Measurements from ENCODE around the gene ATL3. TPM values are rescaled to one million over a fixed set of nuclear protein-coding genes. Genes with fewer than 3 reads are reported as not detected.

Gene ATL3
- total RNA-seq, 4 donors from 2014 or later, result 81.4 to 102 (median 92.9) TPM

DNA sequence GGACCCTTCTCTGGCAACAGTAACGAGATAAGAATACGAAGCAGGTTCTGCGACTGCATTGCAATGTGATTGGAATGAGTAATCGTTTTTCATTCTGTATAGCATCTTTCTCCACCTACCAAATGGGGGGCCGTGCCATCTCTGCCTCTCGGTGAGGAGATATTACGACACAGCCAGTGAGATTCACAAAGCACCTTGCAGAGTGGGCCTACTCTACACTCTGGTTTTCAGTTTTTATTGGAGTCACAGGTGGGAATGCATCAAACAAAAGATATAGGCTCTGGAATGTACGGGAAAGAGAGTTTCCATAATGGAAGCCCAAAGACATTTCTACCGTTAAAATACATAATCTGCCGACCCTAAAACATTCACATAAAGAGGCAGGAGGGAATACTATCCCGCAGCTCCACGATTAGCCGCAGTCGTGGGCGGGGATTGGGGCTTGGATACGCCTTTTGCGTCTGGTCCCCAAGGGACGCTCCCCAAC, 9.7 kb upstream of the ATL3 start:
- DNase-seq (ENCODE audit: low spot score in 2 of 2), result no peak
- TF ChIP-seq, protein P1, sequence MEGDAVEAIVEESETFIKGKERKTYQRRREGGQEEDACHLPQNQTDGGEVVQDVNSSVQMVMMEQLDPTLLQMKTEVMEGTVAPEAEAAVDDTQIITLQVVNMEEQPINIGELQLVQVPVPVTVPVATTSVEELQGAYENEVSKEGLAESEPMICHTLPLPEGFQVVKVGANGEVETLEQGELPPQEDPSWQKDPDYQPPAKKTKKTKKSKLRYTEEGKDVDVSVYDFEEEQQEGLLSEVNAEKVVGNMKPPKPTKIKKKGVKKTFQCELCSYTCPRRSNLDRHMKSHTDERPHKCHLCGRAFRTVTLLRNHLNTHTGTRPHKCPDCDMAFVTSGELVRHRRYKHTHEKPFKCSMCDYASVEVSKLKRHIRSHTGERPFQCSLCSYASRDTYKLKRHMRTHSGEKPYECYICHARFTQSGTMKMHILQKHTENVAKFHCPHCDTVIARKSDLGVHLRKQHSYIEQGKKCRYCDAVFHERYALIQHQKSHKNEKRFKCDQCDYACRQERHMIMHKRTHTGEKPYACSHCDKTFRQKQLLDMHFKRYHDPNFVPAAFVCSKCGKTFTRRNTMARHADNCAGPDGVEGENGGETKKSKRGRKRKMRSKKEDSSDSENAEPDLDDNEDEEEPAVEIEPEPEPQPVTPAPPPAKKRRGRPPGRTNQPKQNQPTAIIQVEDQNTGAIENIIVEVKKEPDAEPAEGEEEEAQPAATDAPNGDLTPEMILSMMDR (IDR thresholded peaks at IDR 0.05), result no peak
- TF ChIP-seq POLR2A (IDR thresholded peaks at IDR 0.05) (no peak), EP300 (IDR thresholded peaks at IDR 0.05) (no peak)
- H3K27me3 ChIP-seq, result no peaks in the 10 kb centered on the region
- peak overlapping the region; percentile 75 to 97 (median 94) for H3K27ac ChIP-seq
- no peaks in the 10 kb centered on the region for H3K36me3 ChIP-seq
- H3K4me3 ChIP-seq, result peak overlapping the region; percentile 56 to 99 (median 92)
- no peaks in the 10 kb centered on the region for H3K9me3 ChIP-seq
- H3K4me1 ChIP-seq, result peaks cover 0 to 40% (median 18%) of the 10 kb centered on the region in 4 donors
- 7% methylated on average over 18 of the region's 18 CpGs for WGBS, 2 donors

DNA sequence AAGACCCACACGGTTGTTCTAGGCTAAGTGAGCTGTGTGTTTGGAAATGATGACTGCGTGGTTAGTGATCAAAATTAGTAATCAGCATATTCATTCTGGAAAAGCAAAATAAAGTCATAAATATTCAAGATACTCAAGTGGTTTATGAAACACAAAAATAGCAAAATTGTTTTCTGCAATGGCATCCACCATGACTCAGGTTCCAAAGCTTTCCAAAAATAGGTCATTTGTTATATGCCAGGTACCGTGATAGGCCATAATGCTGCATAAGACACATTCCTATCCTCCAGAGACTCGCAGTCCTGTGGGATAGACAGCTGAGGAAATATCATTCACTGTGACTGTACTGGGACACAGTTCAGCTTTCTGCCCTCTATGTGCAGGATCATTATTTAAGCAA, 2.4 kb upstream of the ATL3 start:
- H3K27ac ChIP-seq, result no peak overlapping the region
- no peaks in the 10 kb centered on the region for H3K36me3 ChIP-seq
- H3K9me3 ChIP-seq, result no peaks in the 10 kb centered on the region
- TF ChIP-seq POLR2A (IDR thresholded peaks at IDR 0.05) (no peak), EP300 (IDR thresholded peaks at IDR 0.05) (no peak)
- TF ChIP-seq, protein P1 (IDR thresholded peaks at IDR 0.05), result no peak
- no peak overlapping the region for H3K4me3 ChIP-seq
- DNase-seq (ENCODE audit: low spot score in 2 of 2), result no peak
- H3K27me3 ChIP-seq, result no peaks in the 10 kb centered on the region
- WGBS, 2 donors, result 53 to 63% methylated on average over 4 of the region's 4 CpGs
- H3K4me1 ChIP-seq, result peaks cover 0 to 23% (median 17%) of the 10 kb centered on the region in 4 donors

DNA sequence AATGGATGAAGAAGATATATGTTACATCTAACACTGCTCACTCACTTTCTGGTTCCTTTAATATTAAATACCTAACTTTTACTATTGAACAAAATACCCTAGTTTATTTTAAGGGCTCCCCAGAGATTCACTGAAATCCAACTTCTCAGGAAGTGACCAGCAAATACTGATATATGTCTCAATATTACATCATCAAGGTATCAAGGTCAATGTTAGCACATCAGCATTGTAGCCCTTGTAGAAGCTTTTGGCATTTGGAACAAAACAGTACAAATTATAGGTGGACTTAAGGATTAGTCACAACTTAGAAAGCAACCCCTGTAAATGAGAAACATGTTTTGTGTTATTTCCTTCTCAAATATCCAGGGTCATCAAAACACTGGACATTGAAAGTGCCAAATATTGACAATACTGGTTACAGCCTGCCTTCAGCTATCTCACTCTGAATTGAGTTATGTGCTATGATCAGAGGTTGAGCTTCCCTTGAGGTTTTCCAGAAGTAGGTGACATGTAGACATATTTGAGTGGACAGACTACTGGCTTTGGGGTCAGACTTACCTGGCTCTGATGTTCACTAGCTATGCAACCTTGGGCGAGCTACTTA, 1.9 kb upstream of the ATL3 start:
- Histone ChIP-seq H3K4me3 (no peak overlapping the region), H3K27ac (no peak overlapping the region), H3K36me3 (no peaks in the 10 kb centered on the region), H3K4me1 (peaks cover 0 to 28% (median 20%) of the 10 kb centered on the region in 4 donors), H3K27me3 (no peaks in the 10 kb centered on the region), H3K9me3 (no peaks in the 10 kb centered on the region)
- DNase-seq (ENCODE audit: low spot score in 2 of 2), result no peak
- 85 to 88% methylated on average over 1 of the region's 1 CpG for WGBS, 2 donors
- TF ChIP-seq POLR2A (IDR thresholded peaks at IDR 0.05), result no peak
- TF ChIP-seq EP300 (IDR thresholded peaks at IDR 0.05), result no peak
- TF ChIP-seq, protein P1 (IDR thresholded peaks at IDR 0.05), result no peak

DNA sequence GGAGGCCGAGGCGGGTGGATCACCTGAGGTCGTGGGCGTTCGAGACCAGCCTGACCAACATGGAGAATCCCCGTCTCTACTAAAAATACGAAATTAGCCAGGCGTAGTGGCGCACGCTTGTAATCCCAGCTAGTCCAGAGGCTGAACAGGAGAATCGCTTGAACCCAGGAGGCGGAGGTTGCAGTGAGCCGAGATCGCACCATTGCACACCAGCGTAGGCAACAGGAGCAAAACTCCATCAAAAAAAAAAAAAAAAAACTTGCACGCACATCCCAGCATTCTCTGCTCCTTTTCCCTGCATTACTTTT, 934 bp upstream of the ATL3 start:
- Histone ChIP-seq H3K27me3 (no peaks in the 10 kb centered on the region), H3K27ac (peak overlapping the region; percentile 95 to 99 (median 99))
- WGBS, 2 donors, result 96 to 98% methylated on average over 16 of the region's 16 CpGs

More for the DNA sequence above, 934 bp upstream of the ATL3 start:
- TF ChIP-seq EP300 (IDR thresholded peaks at IDR 0.05) (no peak), POLR2A (IDR thresholded peaks at IDR 0.05) (no peak)
- TF ChIP-seq, protein P1 (IDR thresholded peaks at IDR 0.05), result no peak
- H3K9me3 ChIP-seq, result no peaks in the 10 kb centered on the region
- no peaks in the 10 kb centered on the region for H3K36me3 ChIP-seq
- peaks cover 0 to 38% (median 27%) of the 10 kb centered on the region in 4 donors for H3K4me1 ChIP-seq
- peak overlapping the region in 1 of 4 donors; percentile 63 for H3K4me3 ChIP-seq
- DNase-seq (ENCODE audit: low spot score in 2 of 2), result no peak

Measured in tibial nerve (tissue), 4 donors.